Thoracic aorta (tissue), 2 donors: ENCODE results near the gene POLR3GL. TPM values are rescaled to one million over a fixed set of nuclear protein-coding genes. Genes with fewer than 3 reads are reported as not detected.

Source experiments
- ATAC-seq: fragments of 150-250 bp; one replicate; pipeline ENCODE4 v1.8.0; 2017; ENCODE audit warnings: low read depth; ENCODE audit not compliant: insufficient number of reproducible peaks, low FRiP score
- DNase-seq: peaks from one replicate; pipeline ENCODE4 v3.0.0-alpha.2; 2020; ENCODE audit warnings: low spot score
- H3K27ac ChIP-seq, 2 donors: fragments of 200-600 bp; sonication (generic); 1 replicate in 1 of 2; 2 replicates in 1 of 2; pipeline ENCODE4 v1.5.1; 2016; ENCODE audit warnings: mild to moderate bottlenecking in 2 of 2, moderate library complexity in 2 of 2
- H3K27me3 ChIP-seq: fragments of 200-600 bp; sonication (generic); replicated peaks from 2 replicates; pipeline ENCODE4 v1.6.0; 2016; ENCODE audit warnings: mild to moderate bottlenecking; ENCODE audit not compliant: insufficient read depth
- H3K36me3 ChIP-seq: fragments of 200-600 bp; sonication (generic); one replicate; pipeline ENCODE4 v1.5.1; 2016
- H3K4me1 ChIP-seq, 2 donors: fragments of 200-600 bp; sonication (generic); 1 replicate in 1 of 2; 2 replicates in 1 of 2; pipeline versions ENCODE4 v1.5.1 to v1.6.0; 2016; ENCODE audit warnings: low read depth in 2 of 2, mild to moderate bottlenecking in 1 of 2; ENCODE audit not compliant: control insufficient read depth in 1 of 2
- H3K4me3 ChIP-seq: fragments of 200-600 bp; sonication (generic); 2 replicates; pipeline ENCODE4 v1.5.1; 2016; ENCODE audit warnings: mild to moderate bottlenecking
- H3K9me3 ChIP-seq: fragments of 200-600 bp; sonication (generic); 2 replicates; pipeline ENCODE4 v1.5.1; 2016
- total RNA-seq, 2 donors: library from RNA; depleted of rRNA; stranded (reverse); fragments of >200 nt; gene quantifications; one replicate each; pipeline versions ENCODE4 v1.1.0 to v1.2.3, GENCODE V29; 2016
- TF ChIP-seq, protein P1 (sequence below): fragments of 200-600 bp; sonication (generic); IDR thresholded peaks from one replicate; pipeline ENCODE4 v1.5.1; 2019; ENCODE audit warnings: antibody characterized with exemption

POLR3GL gene
- total RNA-seq, 2 donors from 2014 or later, result 16.9 TPM

DNA sequence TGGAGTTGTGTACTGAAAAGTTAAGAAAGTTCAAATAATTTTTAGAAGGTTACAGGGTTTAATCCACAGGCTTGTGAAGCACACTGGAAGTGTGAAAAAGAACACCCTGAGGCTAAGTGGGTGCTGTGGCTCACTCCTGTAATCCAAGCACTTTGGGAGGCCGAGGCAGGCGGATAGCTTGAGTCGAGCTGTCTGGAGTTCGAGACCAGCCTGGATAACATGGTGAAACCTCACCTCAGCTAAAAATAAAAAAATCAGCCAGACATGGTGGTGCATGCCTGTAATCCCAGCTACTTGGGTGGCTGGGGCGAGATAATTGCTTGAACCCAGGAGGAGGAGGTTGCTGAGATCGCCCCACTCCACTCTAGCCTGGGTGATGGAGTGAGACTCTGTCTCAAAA, 22.1 kb downstream of the POLR3GL start:
- Histone ChIP-seq H3K9me3 (no peaks in the 10 kb centered on the region), H3K27me3 (no peaks in the 10 kb centered on the region), H3K36me3 (no peaks in the 10 kb centered on the region), H3K27ac (peak overlapping the region; percentile 51 to 85), H3K4me1 (peaks cover 40 to 44% of the 10 kb centered on the region in 2 donors), H3K4me3 (no peak overlapping the region)
- ATAC-seq (no peak), DNase-seq (no peak)
- TF ChIP-seq, protein P1, sequence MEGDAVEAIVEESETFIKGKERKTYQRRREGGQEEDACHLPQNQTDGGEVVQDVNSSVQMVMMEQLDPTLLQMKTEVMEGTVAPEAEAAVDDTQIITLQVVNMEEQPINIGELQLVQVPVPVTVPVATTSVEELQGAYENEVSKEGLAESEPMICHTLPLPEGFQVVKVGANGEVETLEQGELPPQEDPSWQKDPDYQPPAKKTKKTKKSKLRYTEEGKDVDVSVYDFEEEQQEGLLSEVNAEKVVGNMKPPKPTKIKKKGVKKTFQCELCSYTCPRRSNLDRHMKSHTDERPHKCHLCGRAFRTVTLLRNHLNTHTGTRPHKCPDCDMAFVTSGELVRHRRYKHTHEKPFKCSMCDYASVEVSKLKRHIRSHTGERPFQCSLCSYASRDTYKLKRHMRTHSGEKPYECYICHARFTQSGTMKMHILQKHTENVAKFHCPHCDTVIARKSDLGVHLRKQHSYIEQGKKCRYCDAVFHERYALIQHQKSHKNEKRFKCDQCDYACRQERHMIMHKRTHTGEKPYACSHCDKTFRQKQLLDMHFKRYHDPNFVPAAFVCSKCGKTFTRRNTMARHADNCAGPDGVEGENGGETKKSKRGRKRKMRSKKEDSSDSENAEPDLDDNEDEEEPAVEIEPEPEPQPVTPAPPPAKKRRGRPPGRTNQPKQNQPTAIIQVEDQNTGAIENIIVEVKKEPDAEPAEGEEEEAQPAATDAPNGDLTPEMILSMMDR, result no peak

DNA sequence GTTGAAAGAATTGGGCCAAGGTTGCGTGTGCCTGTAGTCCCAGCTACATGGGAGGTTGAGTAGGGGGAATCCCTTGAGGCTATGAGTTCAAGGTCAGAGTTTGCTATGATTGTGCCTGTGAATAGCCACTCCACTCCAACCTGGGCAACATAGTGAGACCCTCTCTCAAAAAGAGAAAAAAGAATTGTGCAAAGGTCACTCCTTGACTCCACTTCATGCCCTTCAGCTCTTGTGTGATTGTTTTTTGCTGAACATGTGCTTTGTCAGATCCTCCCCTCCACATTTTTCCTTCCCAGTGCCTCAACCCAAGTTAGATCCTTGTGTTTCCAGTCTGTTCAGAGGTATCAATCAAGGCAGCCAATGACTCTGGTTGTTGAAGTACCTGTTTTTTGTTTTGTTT, 23.4 kb downstream of the POLR3GL start:
- H3K9me3 ChIP-seq, result no peaks in the 10 kb centered on the region
- no peaks in the 10 kb centered on the region for H3K27me3 ChIP-seq
- TF ChIP-seq, protein P1, result no peak
- DNase-seq, result no peak
- ATAC-seq, result no peak
- H3K4me3 ChIP-seq, result no peak overlapping the region
- H3K36me3 ChIP-seq, result no peaks in the 10 kb centered on the region
- H3K27ac ChIP-seq, result no peak overlapping the region
- peaks cover 32 to 38% of the 10 kb centered on the region in 2 donors for H3K4me1 ChIP-seq

DNA sequence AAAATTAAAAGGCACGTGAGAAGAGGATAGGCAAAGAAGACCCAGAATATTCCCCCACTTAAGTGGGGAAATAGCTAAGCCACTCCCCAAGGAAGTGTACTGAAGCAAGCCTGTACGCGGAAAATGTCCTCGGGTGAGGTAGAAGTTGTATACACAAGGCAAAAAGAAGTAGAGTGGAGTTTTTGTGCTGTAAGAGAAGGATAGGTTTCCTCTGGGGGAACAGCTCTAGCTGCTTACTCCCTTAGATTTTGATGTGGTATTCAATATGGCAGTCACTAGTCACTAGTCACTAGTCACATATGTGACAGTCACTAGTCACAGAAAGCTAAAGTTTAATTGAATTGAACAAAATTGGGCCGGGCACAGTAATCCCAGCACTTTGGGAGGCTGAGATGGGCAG, 24.3 kb downstream of the POLR3GL start:
- TF ChIP-seq, protein P1, result no peak
- Histone ChIP-seq H3K27ac (peak overlapping the region in 1 of 2 donors; percentile 35), H3K36me3 (peaks cover 8% of the 10 kb centered on the region), H3K4me3 (no peak overlapping the region), H3K4me1 (peaks cover 27 to 38% of the 10 kb centered on the region in 2 donors), H3K27me3 (no peaks in the 10 kb centered on the region), H3K9me3 (no peaks in the 10 kb centered on the region)
- DNase-seq (no peak), ATAC-seq (no peak)

DNA sequence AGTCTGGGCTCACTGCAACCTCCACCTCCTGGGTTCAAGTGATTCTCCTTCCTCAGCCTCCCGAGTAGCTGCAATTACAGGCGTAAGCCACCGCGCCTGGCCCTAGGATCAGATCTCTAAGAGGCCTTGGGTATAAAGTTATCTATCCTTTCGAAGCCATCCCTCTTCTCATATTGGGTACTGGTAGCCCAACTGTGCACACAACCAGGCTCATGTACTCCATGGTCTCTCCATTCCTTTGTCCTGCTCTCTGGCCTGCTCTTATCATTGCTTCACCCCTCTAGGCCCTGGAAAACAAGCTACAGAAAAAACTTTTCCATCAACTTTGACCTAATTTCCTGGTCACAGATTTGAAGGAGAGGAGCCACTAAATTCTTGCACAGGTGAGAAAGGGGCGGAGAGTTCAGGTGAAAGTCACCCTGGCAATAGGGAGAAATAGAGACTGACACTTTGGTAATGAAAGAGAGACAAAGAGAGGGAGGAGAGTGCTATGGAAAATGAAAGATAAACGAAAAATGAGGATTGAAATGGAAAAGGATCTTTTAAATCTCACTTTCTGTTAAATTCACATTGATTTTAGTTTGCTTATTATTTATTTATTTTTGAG, 25.9 kb downstream of the POLR3GL start:
- H3K9me3 ChIP-seq, result no peaks in the 10 kb centered on the region
- H3K4me1 ChIP-seq, result peaks cover 23 to 39% of the 10 kb centered on the region in 2 donors
- ATAC-seq (no peak), DNase-seq (no peak)
- H3K4me3 ChIP-seq, result no peak overlapping the region
- H3K27me3 ChIP-seq, result no peaks in the 10 kb centered on the region
- TF ChIP-seq, protein P1, result no peak
- peak overlapping the region; percentile 41 to 84 for H3K27ac ChIP-seq
- H3K36me3 ChIP-seq, result peaks cover 19% of the 10 kb centered on the region

DNA sequence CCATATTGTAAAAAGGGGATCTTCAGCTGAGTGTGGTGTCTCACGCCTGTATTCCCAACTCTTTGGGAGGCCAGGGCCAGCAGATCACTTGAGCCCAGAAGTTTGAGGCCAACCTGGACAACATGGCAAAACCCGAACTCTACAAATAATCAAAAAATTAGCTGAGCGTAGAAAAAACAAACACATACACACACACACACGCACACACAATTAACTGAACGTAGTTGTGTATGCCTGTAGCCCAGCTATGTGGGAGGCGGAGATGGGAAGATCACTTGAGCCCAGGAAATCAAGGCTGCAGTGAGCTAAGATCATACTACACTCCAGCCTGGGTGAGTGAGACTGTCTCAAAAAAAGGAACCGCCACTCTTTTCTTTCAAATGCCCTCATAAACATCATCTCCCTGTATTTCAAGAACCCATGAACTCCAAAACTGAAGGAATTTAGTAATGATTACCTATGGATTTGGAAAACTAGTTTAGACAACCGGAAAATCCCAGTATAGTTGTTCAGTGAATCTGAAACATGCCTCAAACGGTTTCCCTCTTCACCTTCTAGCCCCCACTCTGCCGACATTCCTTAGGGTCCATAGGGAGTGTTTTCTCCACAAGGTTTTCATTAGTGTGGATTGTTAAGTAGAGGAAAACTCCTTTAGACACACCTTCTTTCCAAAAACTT, 27.4 kb downstream of the POLR3GL start:
- Histone ChIP-seq H3K9me3 (no peaks in the 10 kb centered on the region), H3K27me3 (no peaks in the 10 kb centered on the region), H3K4me3 (peak overlapping the region; percentile 94), H3K4me1 (peaks cover 13 to 30% of the 10 kb centered on the region in 2 donors), H3K27ac (peak overlapping the region; percentile 11 to 84), H3K36me3 (peaks cover 19% of the 10 kb centered on the region)
- DNase-seq (no peak), ATAC-seq (no peak)
- TF ChIP-seq, protein P1, result no peak
